Loucy (cell line): Measurements from ENCODE around the gene NECAB3.

ENCODE experiments used
- H2AFZ ChIP-seq: fragments of 200-600 bp; sonication (generic); 2 replicates; pipeline ENCODE4 v1.6.0; 2016; ENCODE audit warnings: antibody characterized with exemption, mild to moderate bottlenecking, low read length, moderate library complexity
- H3F3A ChIP-seq: fragments of 200-600 bp; 2 replicates; pipeline ENCODE4 v1.6.0; 2016; ENCODE audit warnings: antibody characterized with exemption, low read depth, mild to moderate bottlenecking
- H3K27me3 ChIP-seq: fragments of 200-600 bp; sonication (generic); 2 replicates; pipeline ENCODE4 v1.6.1; 2014; ENCODE audit warnings: low read length, mild to moderate bottlenecking; ENCODE audit not compliant: insufficient read depth, poor library complexity, severe bottlenecking
- H3K36me3 ChIP-seq: fragments of 200-600 bp; sonication (generic); 2 replicates; pipeline ENCODE4 v1.6.1; 2016; ENCODE audit warnings: low read length; ENCODE audit not compliant: insufficient read depth
- H3K4me1 ChIP-seq: fragments of 200-600 bp; sonication (generic); 2 replicates; pipeline ENCODE4 v1.5.1; 2014; ENCODE audit warnings: low read length, mild to moderate bottlenecking; ENCODE audit not compliant: insufficient read depth, poor library complexity, severe bottlenecking
- H3K4me2 ChIP-seq: fragments of 200-600 bp; sonication (generic); 2 replicates; pipeline ENCODE4 v1.6.0; 2014; ENCODE audit warnings: antibody characterized with exemption, low read length, low read depth, mild to moderate bottlenecking; ENCODE audit not compliant: poor library complexity, severe bottlenecking
- H3K4me3 ChIP-seq: fragments of 200-600 bp; sonication (generic); 2 replicates; pipeline ENCODE4 v1.5.1; 2014; ENCODE audit warnings: low read length, mild to moderate bottlenecking, mixed read lengths; ENCODE audit not compliant: poor library complexity, severe bottlenecking
- H3K79me2 ChIP-seq: fragments of 200-600 bp; sonication (generic); 2 replicates; pipeline ENCODE4 v1.6.1; 2014; ENCODE audit warnings: low read length; ENCODE audit not compliant: insufficient read depth
- H3K9ac ChIP-seq: fragments of 200-600 bp; sonication (generic); 2 replicates; pipeline ENCODE4 v1.6.0; 2014; ENCODE audit warnings: mild to moderate bottlenecking, low read depth, low read length, moderate library complexity; ENCODE audit not compliant: poor library complexity, severe bottlenecking
- H3K9me2 ChIP-seq: fragments of 200-600 bp; sonication (generic); replicated peaks from 2 replicates; pipeline ENCODE4 v1.6.1; 2016; ENCODE audit warnings: low read depth, low read length, mixed read lengths
- H3K9me3 ChIP-seq: fragments of 200-600 bp; sonication (generic); 2 replicates; pipeline ENCODE4 v1.6.1; 2014; ENCODE audit warnings: mild to moderate bottlenecking, antibody characterized with exemption, low read length, low read depth; ENCODE audit not compliant: insufficient read depth
- H4K20me1 ChIP-seq: fragments of 200-600 bp; sonication (generic); 2 replicates; pipeline ENCODE4 v1.6.0; 2014; ENCODE audit warnings: antibody characterized with exemption, low read length, mild to moderate bottlenecking; ENCODE audit not compliant: insufficient read depth, poor library complexity, severe bottlenecking
- CTCF ChIP-seq: fragments of 200-600 bp; sonication (generic); conservative IDR thresholded peaks from 2 replicates; pipeline ENCODE4 v1.5.1; 2014; ENCODE audit warnings: mild to moderate bottlenecking, antibody characterized with exemption, low read length
- EZH2phosphoT487 ChIP-seq: fragments of 200-600 bp; IDR thresholded peaks from 2 replicates; pipeline ENCODE4 v1.6.1; 2018; ENCODE audit warnings: antibody characterized with exemption, mild to moderate bottlenecking, moderate library complexity, borderline replicate concordance

Gene NECAB3

GRCh38 chr20:33687370-33687915 lies 13.2 kb upstream of the NECAB3 start:
- no peak overlapping the region for H3K9ac ChIP-seq
- peaks cover 8% of the 10 kb centered on the region; the same call in 1 of the 2 replicates for H3F3A ChIP-seq
- H3K36me3 ChIP-seq, result no peaks in the 10 kb centered on the region
- H3K9me2 ChIP-seq, result no peaks in the 10 kb centered on the region
- no peak overlapping the region for H2AFZ ChIP-seq
- peaks cover 47% of the 10 kb centered on the region for H3K4me1 ChIP-seq
- H3K9me3 ChIP-seq, result no peaks in the 10 kb centered on the region
- H3K4me2 ChIP-seq, result peak overlapping the region; percentile 74
- peaks cover 25% of the 10 kb centered on the region for H4K20me1 ChIP-seq
- no peak for TF ChIP-seq EZH2phosphoT487
- H3K27me3 ChIP-seq, result no peaks in the 10 kb centered on the region
- peaks cover 33% of the 10 kb centered on the region for H3K79me2 ChIP-seq
- H3K4me3 ChIP-seq, result no peak overlapping the region

GRCh38 chr20:33686984-33687366 lies 12.7 kb upstream of the NECAB3 start:
- peak overlapping the region; percentile 74 for H3K4me2 ChIP-seq
- no peaks in the 10 kb centered on the region for H3K9me2 ChIP-seq
- H4K20me1 ChIP-seq, result peaks cover 28% of the 10 kb centered on the region
- peaks cover 37% of the 10 kb centered on the region for H3K79me2 ChIP-seq
- no peak for TF ChIP-seq EZH2phosphoT487
- no peak for TF ChIP-seq CTCF
- H3K27me3 ChIP-seq, result no peaks in the 10 kb centered on the region
- H2AFZ ChIP-seq, result peak overlapping the region; percentile 93
- no peaks in the 10 kb centered on the region for H3K36me3 ChIP-seq
- no peaks in the 10 kb centered on the region for H3K9me3 ChIP-seq
- peaks cover 8% of the 10 kb centered on the region; the same call in 1 of the 2 replicates for H3F3A ChIP-seq
- peak overlapping the region; percentile 63 for H3K4me3 ChIP-seq
- peaks cover 50% of the 10 kb centered on the region for H3K4me1 ChIP-seq
- H3K9ac ChIP-seq, result peak overlapping the region; percentile 49

- no peak for TF ChIP-seq EZH2phosphoT487
- TF ChIP-seq CTCF, result 0 out of 2 replicates have a peak, but pooled peaks have one; percentile 16
- Histone ChIP-seq H3F3A (peaks cover 8% of the 10 kb centered on the region; the same call in 1 of the 2 replicates), H3K9me3 (no peaks in the 10 kb centered on the region), H3K4me3 (peak within 1 kb of the TSS; percentile 82), H3K36me3 (no peaks in the 10 kb centered on the region), H3K4me2 (peak within 1 kb of the TSS; percentile 95), H4K20me1 (peaks cover 31% of the 10 kb centered on the region), H3K9ac (peak within 1 kb of the TSS; percentile 80), H3K27me3 (no peaks in the 10 kb centered on the region), H2AFZ (peak within 1 kb of the TSS; percentile 93), H3K4me1 (peaks cover 50% of the 10 kb centered on the region), H3K79me2 (peaks cover 43% of the 10 kb centered on the region), H3K9me2 (no peaks in the 10 kb centered on the region)
Measured at GRCh38 chr20:33686100-33686983, 12.1 kb upstream of the NECAB3 start, which contains the start of gene E2F1. E2F1 (minus strand) TSS chr20:33686385; CDS start chr20:33686264, 121 bp downstream.
